DMS 273 treated with DMSO at 0.1 percent for 48 hours (cell line): ENCODE results near the gene GRP.
A peak's percentile ranks its signal among the peaks of the same experiment; 100 is the strongest.
"Not testable (repeated sequence)": the region's sequence is repeated elsewhere in the genome, so short reads cannot be mapped to it uniquely, and the experiment has no call there.

Experiments
- DNase-seq: peaks from one replicate; lab custom pipeline; 2025; lab: John Stamatoyannopoulos, UW

Gene GRP

GRCh38 chr18:59229191-59229590, 9.2 kb downstream of the GRP start:
- no peak for DNase-seq

- no peak for DNase-seq
Observed at GRCh38 chr18:59229701-59230443, 9.9 kb downstream of the GRP start.

GRCh38 chr18:59231114-59231513, 11.2 kb downstream of the GRP start:
- no peak for DNase-seq

GRCh38 chr18:59231877-59232276, 11.9 kb downstream of the GRP start:
- no peak for DNase-seq

GRCh38 chr18:59232309-59233016, 12.5 kb downstream of the GRP start:
- DNase-seq = no peak

GRCh38 chr18:59233017-59233410, 13.1 kb downstream of the GRP start:
- no peak for DNase-seq

GRCh38 chr18:59238385-59238784, 18.4 kb downstream of the GRP start:
- DNase-seq = no peak

GRCh38 chr18:59239642-59240041, 19.7 kb downstream of the GRP start:
- DNase-seq = no peak

- DNase-seq = no peak
Observed at GRCh38 chr18:59242906-59243305, 22.9 kb downstream of the GRP start.

GRCh38 chr18:59246796-59247195, 26.8 kb downstream of the GRP start:
- DNase-seq = no peak

GRCh38 chr18:59249199-59249774, 29.3 kb downstream of the GRP start:
- peak; percentile 59 for DNase-seq

- not testable (repeated sequence) for DNase-seq
Observed at GRCh38 chr18:59255491-59255890, 35.5 kb downstream of the GRP start.

- not testable (repeated sequence) for DNase-seq
Observed at GRCh38 chr18:59261842-59262241, 41.9 kb downstream of the GRP start.

GRCh38 chr18:59262243-59262642, 42.3 kb downstream of the GRP start:
- DNase-seq = not testable (repeated sequence)

- no peak for DNase-seq
Observed at GRCh38 chr18:59263661-59264060, 43.7 kb downstream of the GRP start.

- no peak for DNase-seq
Observed at GRCh38 chr18:59264121-59264571, 44.2 kb downstream of the GRP start.

- no peak for DNase-seq
Observed at GRCh38 chr18:59264651-59265245, 44.8 kb downstream of the GRP start.

GRCh38 chr18:59265246-59265973, 45.5 kb downstream of the GRP start:
- peak; percentile 10 for DNase-seq

GRCh38 chr18:59265974-59266369, 46.0 kb downstream of the GRP start:
- DNase-seq = no peak

- DNase-seq = no peak
Observed at GRCh38 chr18:59266459-59266858, 46.5 kb downstream of the GRP start.

GRCh38 chr18:59266886-59267502, 47.0 kb downstream of the GRP start:
- no peak for DNase-seq
